ENCODE measurements around the gene IST1.

IST1 gene

GRCh38 chr16:71952825-71953224, 57.5 kb downstream of the IST1 start:
- Histone ChIP-seq H3K9me3 (ENCODE audit: severe bottlenecking) (no peaks in the 10 kb centered on the region), H3K4me3 (ENCODE audit: severe bottlenecking) (no peak overlapping the region), H3K36me3 (ENCODE audit: low read depth) (no peaks in the 10 kb centered on the region), H3K27me3 (ENCODE audit: insufficient read depth, poor library complexity, severe bottlenecking) (no peaks in the 10 kb centered on the region), H3K4me1 (ENCODE audit: insufficient read depth, poor library complexity, severe bottlenecking) (no peaks in the 10 kb centered on the region), H3K27ac (ENCODE audit: poor library complexity, severe bottlenecking) (no peak overlapping the region)
- no peak for ATAC-seq (ENCODE audit: low read depth)
- TF ChIP-seq CTCF (IDR thresholded peaks at IDR 0.05; ENCODE audit: poor library complexity, severe bottlenecking), result no peak
- DNase-seq (ENCODE audit: low spot score), result no peak

- no peak for ATAC-seq (ENCODE audit: low read depth)
- TF ChIP-seq CTCF (IDR thresholded peaks at IDR 0.05; ENCODE audit: poor library complexity, severe bottlenecking), result no peak
- no peak for DNase-seq (ENCODE audit: low spot score)
- no peaks in the 10 kb centered on the region for H3K36me3 ChIP-seq (ENCODE audit: low read depth)
- no peak overlapping the region for H3K4me3 ChIP-seq (ENCODE audit: severe bottlenecking)
- no peaks in the 10 kb centered on the region for H3K27me3 ChIP-seq (ENCODE audit: insufficient read depth, poor library complexity, severe bottlenecking)
- H3K9me3 ChIP-seq (ENCODE audit: severe bottlenecking), result no peaks in the 10 kb centered on the region
- no peaks in the 10 kb centered on the region for H3K4me1 ChIP-seq (ENCODE audit: insufficient read depth, poor library complexity, severe bottlenecking)
- no peak overlapping the region for H3K27ac ChIP-seq (ENCODE audit: poor library complexity, severe bottlenecking)
These were observed 58.8 kb downstream of the IST1 start for GRCh38 chr16:71954180-71954579.

- DNase-seq (ENCODE audit: low spot score), result no peak
- no peak overlapping the region for H3K27ac ChIP-seq (ENCODE audit: poor library complexity, severe bottlenecking)
- H3K27me3 ChIP-seq (ENCODE audit: insufficient read depth, poor library complexity, severe bottlenecking), result no peaks in the 10 kb centered on the region
- TF ChIP-seq CTCF (IDR thresholded peaks at IDR 0.05; ENCODE audit: poor library complexity, severe bottlenecking), result no peak
- no peak for ATAC-seq (ENCODE audit: low read depth)
- H3K9me3 ChIP-seq (ENCODE audit: severe bottlenecking), result no peaks in the 10 kb centered on the region
- no peak overlapping the region for H3K4me3 ChIP-seq (ENCODE audit: severe bottlenecking)
- H3K4me1 ChIP-seq (ENCODE audit: insufficient read depth, poor library complexity, severe bottlenecking), result no peaks in the 10 kb centered on the region
- H3K36me3 ChIP-seq (ENCODE audit: low read depth), result no peaks in the 10 kb centered on the region
These were observed 59.4 kb downstream of the IST1 start for GRCh38 chr16:71954699-71955195.

GRCh38 chr16:71956486-71956885, 61.2 kb downstream of the IST1 start:
- Histone ChIP-seq H3K27me3 (ENCODE audit: insufficient read depth, poor library complexity, severe bottlenecking) (no peaks in the 10 kb centered on the region), H3K27ac (ENCODE audit: poor library complexity, severe bottlenecking) (no peak overlapping the region), H3K4me1 (ENCODE audit: insufficient read depth, poor library complexity, severe bottlenecking) (no peaks in the 10 kb centered on the region), H3K36me3 (ENCODE audit: low read depth) (no peaks in the 10 kb centered on the region), H3K9me3 (ENCODE audit: severe bottlenecking) (no peaks in the 10 kb centered on the region), H3K4me3 (ENCODE audit: severe bottlenecking) (no peak overlapping the region)
- ATAC-seq (ENCODE audit: low read depth), result no peak
- DNase-seq (ENCODE audit: low spot score), result no peak
- no peak for TF ChIP-seq CTCF (IDR thresholded peaks at IDR 0.05; ENCODE audit: poor library complexity, severe bottlenecking)

GRCh38 chr16:71961066-71962039, 66.0 kb downstream of the IST1 start:
- Histone ChIP-seq H3K36me3 (ENCODE audit: low read depth) (no peaks in the 10 kb centered on the region), H3K27ac (ENCODE audit: poor library complexity, severe bottlenecking) (no peak overlapping the region), H3K4me1 (ENCODE audit: insufficient read depth, poor library complexity, severe bottlenecking) (no peaks in the 10 kb centered on the region), H3K9me3 (ENCODE audit: severe bottlenecking) (no peaks in the 10 kb centered on the region), H3K4me3 (ENCODE audit: severe bottlenecking) (no peak overlapping the region), H3K27me3 (ENCODE audit: insufficient read depth, poor library complexity, severe bottlenecking) (no peaks in the 10 kb centered on the region)
- no peak for DNase-seq (ENCODE audit: low spot score)
- peak; percentile 94 for TF ChIP-seq CTCF (IDR thresholded peaks at IDR 0.05; ENCODE audit: poor library complexity, severe bottlenecking)
- peak; percentile 96 for ATAC-seq (ENCODE audit: low read depth)

Data from RWPE2 (cell line).